Naive thymus-derived CD8-positive, alpha-beta T cell (primary cell): ENCODE results near the gene SLC25A22. TPM values are rescaled to one million over a fixed set of nuclear protein-coding genes. Genes with fewer than 3 reads are reported as not detected.
A peak's percentile ranks its signal among the peaks of the same experiment; 100 is the strongest.

Source experiments
- ATAC-seq, 2 donors: fragments of 150-1000 bp; cut with Tn5 transposase in 1 of 2; sonication (Bioruptor Pico), chemical (Tn5 transposase) in 1 of 2; 1 replicate in 1 of 2; 2 replicates in 1 of 2; pipeline ENCODE4 v1.10.0; 2021; ENCODE audit warnings: mild to moderate bottlenecking in 2 of 2, moderate library complexity in 2 of 2
- POLR2A ChIA-PET: fragments of 350-600 bp; sonication (Branson Sonifier 250); formaldehyde crosslinking; loops from one replicate; lab custom pipeline; 2021; ENCODE audit warnings: antibody characterized with exemption; lab: Charles Lee
- DNase-seq, 10 donors: peaks; one replicate each; pipeline versions ENCODE4 v3.0.0 to v3.0.0-alpha.2; 2020 to 2022
- H3K27ac Mint-ChIP-seq, 10 donors: one replicate each; pipeline ENCODE4 v1.8.0; 2020 to 2022; ENCODE audit warnings: mild to moderate bottlenecking in 10 of 10, mixed read lengths in 10 of 10, moderate library complexity in 4 of 10, inconsistent platforms in 1 of 10
- H3K27me3 Mint-ChIP-seq, 5 donors: one replicate each; pipeline ENCODE4 v1.8.0; 2021 to 2022; ENCODE audit warnings: mixed read lengths in 5 of 5
- H3K36me3 Mint-ChIP-seq, 3 donors: one replicate each; pipeline ENCODE4 v1.8.0; 2020 to 2022; ENCODE audit warnings: mixed read lengths in 3 of 3, mild to moderate bottlenecking in 2 of 3, inconsistent platforms in 1 of 3
- H3K4me1 Mint-ChIP-seq, 4 donors: one replicate each; pipeline ENCODE4 v1.8.0; 2021 to 2022; ENCODE audit warnings: mixed read lengths in 4 of 4
- H3K4me3 Mint-ChIP-seq, 10 donors: one replicate each; pipeline ENCODE4 v1.8.0; 2020 to 2022; ENCODE audit warnings: mild to moderate bottlenecking in 10 of 10, mixed read lengths in 10 of 10, moderate library complexity in 6 of 10, inconsistent platforms in 1 of 10
- H3K9me3 Mint-ChIP-seq, 9 donors: one replicate each; pipeline ENCODE4 v1.8.0; 2020 to 2022; ENCODE audit warnings: mixed read lengths in 9 of 9, mild to moderate bottlenecking in 3 of 9, inconsistent platforms in 1 of 9, moderate library complexity in 1 of 9
- polyA plus RNA-seq, 3 donors: library from polyadenylated mRNA; unstranded; fragments of 300-500 nt; fragmentation: Illumina TruSeq; gene quantifications; one replicate each; pipeline ENCODE4 v1.2.3, GENCODE V29; 2021
- total RNA-seq, 8 experiments: library from RNA in 2 of 8; stranded (reverse) in 2 of 8; gene quantifications; one replicate each; pipeline ENCODE4 v1.2.3 and lab custom pipeline; 2021 to 2026

SLC25A22 gene
- total and polyA plus RNA-seq, 5 experiments from 2014 or later, result 6.4 to 19.2 (median 16.4) TPM

DNA sequence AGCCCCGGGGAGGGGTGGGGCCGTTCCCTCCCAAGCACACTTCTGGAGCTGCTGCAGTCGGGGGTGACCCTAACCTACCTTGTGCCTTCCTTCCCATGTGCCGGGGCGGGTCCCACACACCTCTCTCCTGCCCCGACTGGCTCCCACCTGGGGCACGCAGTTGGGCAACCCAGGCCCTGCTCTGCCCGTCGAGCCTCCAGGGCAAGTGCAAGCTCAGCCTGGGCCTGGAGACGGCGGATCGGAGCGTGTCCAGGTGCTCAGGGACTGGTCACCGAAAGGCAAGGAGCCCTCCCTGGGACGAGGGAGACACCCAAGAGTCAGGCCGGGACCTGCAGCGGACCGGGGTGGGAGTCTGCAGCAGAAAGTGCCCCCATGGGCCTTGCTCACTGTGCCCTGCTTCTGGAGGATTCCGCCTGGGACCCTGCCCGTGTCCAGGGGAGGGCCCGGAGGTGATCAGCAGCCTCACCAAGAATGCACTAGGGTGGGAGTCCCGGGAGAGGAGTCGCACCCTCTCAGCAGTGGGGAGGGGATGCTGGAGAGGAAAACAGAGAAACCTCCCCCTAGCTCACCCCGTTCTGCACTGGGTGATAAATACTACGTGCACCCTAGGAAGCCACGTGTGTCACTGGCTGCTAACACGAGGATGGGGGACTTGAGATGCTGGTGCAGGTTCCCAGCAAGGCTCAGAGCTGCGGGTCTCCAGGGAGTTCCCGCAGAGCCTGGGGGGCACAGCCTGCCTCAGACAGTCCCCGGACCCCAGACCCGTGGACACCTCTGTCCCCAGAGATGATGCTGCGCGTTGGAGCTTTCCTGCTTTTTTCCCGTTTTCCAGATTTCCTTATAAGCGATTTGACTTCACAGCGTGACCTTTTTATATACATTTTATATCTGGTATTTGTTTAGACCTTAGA is 15.6 kb downstream of the SLC25A22 start:
- H3K4me3 Mint-ChIP-seq, result no peak overlapping the region
- no peaks in the 10 kb centered on the region for H3K9me3 Mint-ChIP-seq
- no peaks in the 10 kb centered on the region for H3K27me3 Mint-ChIP-seq
- H3K27ac Mint-ChIP-seq, result no peak overlapping the region
- ATAC-seq (no peak), DNase-seq (peak in 1 of 10 donors; percentile 2)
- peaks cover 5 to 28% (median 12%) of the 10 kb centered on the region in 4 donors for H3K4me1 Mint-ChIP-seq
- POLR2A ChIA-PET, result interaction anchor here (0.8 kb wide), 1 partner anchor 10 kb away, joined by 3 read pairs; no protein-coding TSS in a partner anchor
- H3K36me3 Mint-ChIP-seq, result peaks cover 0 to 4% (median 0%) of the 10 kb centered on the region in 3 donors

DNA sequence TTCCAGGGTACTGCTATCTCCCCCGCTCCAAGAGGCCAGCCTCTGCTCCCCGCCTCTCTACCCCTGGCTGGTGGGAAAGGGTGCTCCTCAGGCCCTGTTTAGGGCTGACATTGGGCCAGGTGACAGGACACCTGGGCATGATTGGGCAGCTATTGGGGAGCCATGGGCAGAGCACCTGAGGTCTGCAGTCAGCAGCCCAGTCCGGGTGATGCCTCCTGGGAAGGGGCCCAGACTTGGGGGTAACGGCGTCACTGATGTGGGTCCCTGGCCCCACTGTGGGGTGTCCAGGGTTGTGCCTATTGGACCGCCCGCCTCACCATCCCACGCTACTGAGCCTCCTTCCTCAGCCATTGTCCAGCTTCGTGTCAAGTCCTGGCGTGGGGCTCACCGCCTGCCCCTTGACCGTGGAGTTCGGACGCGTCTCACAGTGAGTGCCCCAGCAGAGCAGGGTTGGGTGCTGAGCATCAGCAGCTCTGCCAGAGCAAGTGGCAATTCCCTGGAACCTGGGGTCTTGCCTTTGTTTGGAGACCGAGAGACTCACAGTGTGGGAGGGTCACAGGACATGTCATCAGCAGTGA is 18.0 kb downstream of the SLC25A22 start:
- H3K27ac Mint-ChIP-seq, result peak overlapping the region in 1 of 10 donors; percentile 4
- no peaks in the 10 kb centered on the region for H3K9me3 Mint-ChIP-seq
- ATAC-seq (no peak), DNase-seq (no peak)
- peaks cover 8 to 34% (median 22%) of the 10 kb centered on the region in 4 donors for H3K4me1 Mint-ChIP-seq
- H3K36me3 Mint-ChIP-seq, result peaks cover 0 to 4% (median 0%) of the 10 kb centered on the region in 3 donors
- POLR2A ChIA-PET, result interaction anchor here (4.2 kb wide), 1 partner anchor 16 kb away, joined by 29 read pairs; no protein-coding TSS in a partner anchor
- H3K4me3 Mint-ChIP-seq, result peak overlapping the region in 4 of 10 donors; percentile 27 to 65 (median 42)
- H3K27me3 Mint-ChIP-seq, result no peaks in the 10 kb centered on the region

DNA sequence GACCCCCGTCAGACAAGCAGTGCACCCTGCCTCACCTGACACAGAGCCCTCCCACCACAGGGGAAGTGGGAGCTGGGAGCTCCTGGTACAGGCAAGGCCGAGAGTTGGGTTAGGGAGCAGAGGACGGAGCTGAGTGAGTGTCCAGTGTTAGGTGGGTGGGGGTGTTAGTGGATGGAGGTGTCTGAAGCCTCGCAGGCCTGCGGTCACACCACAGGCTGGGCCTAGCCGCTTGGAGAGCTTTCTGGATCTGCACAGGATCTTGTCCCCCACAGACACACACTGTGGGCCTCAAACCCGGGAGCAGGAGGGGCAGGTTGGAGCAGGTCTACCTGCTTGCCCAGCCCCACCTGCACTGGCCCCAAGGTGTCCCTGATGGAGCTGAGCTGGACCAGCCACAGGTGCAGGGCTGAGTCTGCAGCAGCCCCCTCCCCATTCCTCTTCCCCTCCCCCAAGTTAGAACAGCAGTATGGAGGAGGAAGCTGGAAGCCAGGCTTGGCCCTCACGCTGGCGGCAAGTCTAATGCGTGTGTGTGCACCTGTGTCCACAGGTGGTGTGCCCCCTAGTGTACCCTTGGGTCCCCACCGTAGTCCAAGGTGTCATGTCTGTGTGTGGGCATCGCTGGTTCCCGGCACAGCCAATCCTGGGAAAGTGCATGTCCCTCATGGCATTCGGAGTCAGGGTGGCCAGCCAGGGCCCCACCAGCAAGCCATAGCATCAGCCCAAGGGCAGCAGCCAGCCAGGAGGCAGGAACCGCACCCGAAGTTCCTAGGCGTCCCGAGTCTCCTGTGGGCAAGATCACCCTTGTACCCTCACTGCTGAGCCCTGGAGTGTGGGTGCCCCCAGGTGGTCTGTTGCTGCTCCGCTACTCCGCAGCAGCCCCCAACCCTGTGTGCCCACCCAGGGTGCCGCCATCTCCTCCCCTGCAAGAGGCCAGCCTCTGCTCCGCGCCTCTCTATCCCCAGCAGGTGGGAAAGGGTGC is 18.8 kb downstream of the SLC25A22 start:
- Mint-ChIP-seq H3K36me3 (peaks cover 0 to 4% (median 0%) of the 10 kb centered on the region in 3 donors), H3K4me3 (peak overlapping the region; percentile 13 to 77 (median 42)), H3K4me1 (peaks cover 8 to 41% (median 24%) of the 10 kb centered on the region in 4 donors), H3K9me3 (no peaks in the 10 kb centered on the region), H3K27me3 (no peaks in the 10 kb centered on the region), H3K27ac (peak overlapping the region in 5 of 10 donors; percentile 22 to 87 (median 69))
- ATAC-seq, result no peak
- DNase-seq, result no peak
- POLR2A ChIA-PET, result interaction anchor here (0.7 to 4.2 kb wide), 4 partner anchors 17 to 89 kb away, joined by 3 to 29 read pairs (median 8); partner anchors contain the start of gene RPLP2

DNA sequence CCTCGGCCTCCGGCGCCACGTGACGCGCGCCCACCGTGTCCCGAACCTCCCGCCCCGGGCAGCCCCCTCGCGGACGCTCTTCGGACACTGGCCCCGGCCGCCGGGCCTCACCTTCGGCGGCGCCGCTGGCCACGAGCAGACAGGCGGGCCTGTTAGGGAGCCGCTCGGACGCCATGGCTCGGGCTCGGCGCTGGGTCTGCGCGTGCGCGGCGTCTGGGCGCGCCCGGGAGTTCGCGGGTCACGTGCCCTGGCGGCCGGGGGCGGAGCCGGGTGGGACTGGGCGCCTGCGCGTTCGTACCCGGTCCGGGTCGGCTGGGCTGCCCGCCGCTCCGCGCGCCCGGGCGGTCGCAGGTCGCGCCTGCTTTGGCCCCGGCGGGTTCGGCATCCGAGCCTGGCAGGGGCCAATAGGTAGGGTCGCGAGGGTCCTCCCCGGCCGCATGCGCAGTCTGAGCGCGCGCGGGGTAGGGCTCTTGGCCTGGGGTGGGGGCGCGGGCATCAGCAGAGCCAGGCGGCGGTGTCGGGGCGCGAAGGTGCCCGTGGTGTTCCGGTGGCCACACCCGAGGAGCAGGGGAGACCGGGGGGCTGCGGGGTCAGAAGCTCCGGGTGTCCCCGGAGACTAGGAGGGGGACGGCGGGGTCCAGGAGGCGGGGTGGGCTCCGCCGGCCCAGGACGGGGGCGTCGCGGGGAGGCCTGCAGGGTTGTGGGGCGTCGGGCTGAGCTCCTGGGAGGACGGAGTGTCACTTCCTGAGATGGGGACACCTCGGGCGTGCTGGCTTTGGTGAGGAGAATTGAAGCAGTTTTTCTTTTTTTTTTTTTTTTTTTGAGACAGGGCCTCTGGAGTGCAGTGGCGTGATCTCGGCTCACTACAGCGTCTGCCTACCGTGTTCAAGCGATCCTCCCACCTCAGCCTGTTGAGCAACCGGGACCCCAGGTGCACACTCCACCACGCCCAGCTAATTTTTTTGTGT is 20.5 kb downstream of the SLC25A22 start, which contains the start of gene GATD1:
TSS of gene GATD1 (minus strand) at position 200 of the 968 bp plus-strand sequence. CDS start at position 175, 25 bp downstream.
- DNase-seq (peak; percentile 86 to 99 (median 93)), ATAC-seq (peak; percentile 86 to 89)
- Mint-ChIP-seq H3K4me3 (peak within 1 kb of the TSS; percentile 72 to 92 (median 82)), H3K27ac (peak within 1 kb of the TSS in 8 of 10 donors; percentile 43 to 90 (median 80)), H3K4me1 (peaks cover 5 to 42% (median 22%) of the 10 kb centered on the region in 4 donors), H3K36me3 (no peaks in the 10 kb centered on the region), H3K27me3 (no peaks in the 10 kb centered on the region), H3K9me3 (no peaks in the 10 kb centered on the region)
- POLR2A ChIA-PET, result interaction anchor here (0.7 to 4.2 kb wide), 13 partner anchors 9 to 201 kb away, joined by 3 to 29 read pairs (median 5); partner anchors contain the start of genes PHRF1, PNPLA2 and RPLP2

DNA sequence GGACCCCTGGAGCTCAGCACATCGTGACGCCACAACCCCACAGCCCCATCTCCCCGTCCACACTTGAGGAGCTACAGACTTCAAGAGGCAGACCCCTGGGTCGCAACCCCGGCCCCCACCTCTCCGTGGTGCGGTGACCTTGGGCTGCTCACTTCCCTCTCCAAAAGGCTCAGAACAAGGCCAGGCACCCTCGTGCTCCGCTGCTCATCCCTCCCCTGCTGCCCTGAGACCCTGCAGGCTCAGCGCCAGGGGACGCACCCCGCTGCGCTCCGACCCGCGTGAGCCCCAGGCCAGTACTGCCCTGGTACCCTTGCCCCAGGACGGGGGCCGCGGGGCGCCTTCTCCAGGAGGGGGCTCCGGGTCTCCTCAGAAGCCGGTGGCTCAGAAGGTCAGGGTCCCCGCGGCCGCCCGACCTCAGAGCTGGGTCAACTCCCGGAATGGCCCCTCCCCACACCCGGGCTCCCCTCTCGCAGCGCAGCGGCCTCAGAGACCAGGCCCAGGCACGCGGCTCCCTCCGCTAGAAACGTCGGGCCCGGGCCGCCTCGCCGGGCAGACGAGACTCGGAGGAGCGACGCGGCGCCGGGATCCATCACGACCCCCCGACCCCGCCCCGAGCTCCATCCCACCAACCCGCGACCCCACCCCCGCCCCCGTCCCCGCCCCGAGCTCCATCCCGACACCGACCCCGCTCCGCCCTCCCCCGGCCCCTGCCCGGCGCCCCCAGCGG is 21.4 kb downstream of the SLC25A22 start:
- POLR2A ChIA-PET, result interaction anchor here (0.9 to 4.2 kb wide), 9 partner anchors 9 to 200 kb away, joined by 3 to 29 read pairs (median 6); partner anchors contain the start of genes PHRF1, PNPLA2 and RPLP2
- peaks cover 5 to 41% (median 22%) of the 10 kb centered on the region in 4 donors for H3K4me1 Mint-ChIP-seq
- H3K27me3 Mint-ChIP-seq, result no peaks in the 10 kb centered on the region
- peak overlapping the region in 8 of 10 donors; percentile 43 to 88 (median 74) for H3K27ac Mint-ChIP-seq
- no peaks in the 10 kb centered on the region for H3K36me3 Mint-ChIP-seq
- DNase-seq (peak in 1 of 10 donors; percentile 28), ATAC-seq (peak; percentile 45 to 56)
- peak overlapping the region; percentile 69 to 91 (median 76) for H3K4me3 Mint-ChIP-seq
- H3K9me3 Mint-ChIP-seq, result no peaks in the 10 kb centered on the region

DNA sequence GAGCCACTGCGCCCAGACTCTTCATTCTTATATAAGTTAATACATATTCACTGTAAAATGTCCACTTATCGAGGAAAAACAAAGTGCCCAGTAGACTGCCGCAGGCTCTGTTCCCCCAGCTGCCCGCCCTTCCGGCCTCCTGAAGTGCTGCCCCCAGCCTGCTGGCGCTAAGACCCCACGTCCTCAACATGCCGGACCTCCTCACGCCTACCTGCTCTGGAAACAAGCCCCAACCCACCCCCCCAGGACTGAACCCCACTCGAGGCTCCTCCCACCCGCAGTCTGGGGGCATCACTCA is 21.9 kb downstream of the SLC25A22 start:
- DNase-seq, result no peak
- Mint-ChIP-seq H3K27ac (peak overlapping the region in 7 of 10 donors; percentile 43 to 87 (median 69)), H3K9me3 (no peaks in the 10 kb centered on the region)

DNA sequence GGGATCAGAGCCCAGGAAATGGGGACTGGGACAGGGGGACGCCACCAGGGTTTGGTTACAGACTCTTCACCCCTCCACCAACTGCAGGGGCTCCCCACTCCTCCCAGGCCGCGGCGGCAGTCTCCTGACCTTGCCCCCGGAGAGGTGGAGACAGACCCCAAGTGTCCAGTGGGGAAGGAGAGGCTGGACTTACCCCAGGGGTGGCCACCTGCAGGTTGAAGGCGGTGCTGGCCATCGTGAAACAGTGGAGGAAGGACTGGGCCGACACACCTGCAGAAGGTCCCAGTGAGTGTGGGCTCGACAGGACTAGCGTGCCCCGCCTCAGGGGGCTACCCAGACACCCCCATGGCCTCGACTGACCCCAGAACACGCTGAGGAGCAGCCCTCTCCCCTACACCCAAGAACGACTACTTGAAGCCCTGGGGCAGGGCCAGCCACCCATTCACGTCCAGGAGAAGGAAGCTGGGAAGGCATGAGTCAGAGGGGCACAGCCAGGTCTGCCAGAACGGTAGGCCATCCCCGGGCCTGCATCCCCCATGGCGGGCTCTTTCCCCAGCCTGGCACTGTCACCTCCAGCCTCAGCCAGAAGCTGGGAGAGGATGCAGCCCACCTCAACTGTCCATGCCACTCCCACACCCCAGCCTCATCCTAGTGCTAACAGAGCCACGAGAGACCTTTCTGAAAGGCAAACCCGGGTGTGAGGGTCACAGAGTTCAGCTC is 23.0 kb downstream of the SLC25A22 start:
- Mint-ChIP-seq H3K4me3 (peak overlapping the region; percentile 59 to 85 (median 70)), H3K9me3 (no peaks in the 10 kb centered on the region), H3K27me3 (no peaks in the 10 kb centered on the region), H3K36me3 (peaks cover 0 to 3% (median 0%) of the 10 kb centered on the region in 3 donors), H3K4me1 (peaks cover 5 to 35% (median 22%) of the 10 kb centered on the region in 4 donors), H3K27ac (peak overlapping the region in 3 of 10 donors; percentile 60 to 83 (median 74))
- DNase-seq (no peak), ATAC-seq (no peak)
- POLR2A ChIA-PET, result interaction anchor here (0.9 to 3.1 kb wide), 3 partner anchors 44 to 215 kb away, joined by 3 to 10 read pairs (median 3); partner anchors contain the start of genes LMNTD2 and PNPLA2

More for the DNA sequence above, 21.9 kb downstream of the SLC25A22 start:
- POLR2A ChIA-PET, result interaction anchor here (0.9 to 3.1 kb wide), 7 partner anchors 10 to 216 kb away, joined by 3 to 10 read pairs (median 4); partner anchors contain the start of genes LMNTD2, PHRF1 and PNPLA2
- peaks cover 5 to 37% (median 22%) of the 10 kb centered on the region in 4 donors for H3K4me1 Mint-ChIP-seq
- no peak for ATAC-seq
- H3K27me3 Mint-ChIP-seq, result no peaks in the 10 kb centered on the region
- H3K4me3 Mint-ChIP-seq, result peak overlapping the region; percentile 69 to 91 (median 76)
- H3K36me3 Mint-ChIP-seq, result no peaks in the 10 kb centered on the region

DNA sequence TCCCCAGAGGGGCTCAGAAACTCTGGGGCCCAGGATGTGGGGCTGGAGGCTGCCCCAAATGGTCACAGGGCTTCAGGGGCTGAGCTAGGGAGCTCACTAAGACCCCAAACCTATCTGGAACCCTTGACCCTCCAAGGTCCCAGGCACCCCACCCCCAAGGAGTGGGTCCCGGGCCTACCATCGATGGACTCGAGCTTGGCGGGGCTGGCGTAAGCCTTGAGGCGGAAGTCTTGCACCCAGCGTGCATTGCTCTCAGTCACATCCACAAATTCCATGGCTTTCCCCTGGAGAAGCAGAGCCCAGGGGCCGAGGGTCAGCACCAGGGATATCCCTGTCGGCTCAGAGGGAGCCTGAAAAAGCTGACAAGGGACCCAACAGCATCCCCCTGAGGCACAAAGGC is 24.3 kb downstream of the SLC25A22 start:
- Mint-ChIP-seq H3K4me3 (no peak overlapping the region), H3K36me3 (peaks cover 0 to 9% (median 0%) of the 10 kb centered on the region in 3 donors), H3K27me3 (no peaks in the 10 kb centered on the region), H3K27ac (no peak overlapping the region), H3K4me1 (peaks cover 5 to 28% (median 21%) of the 10 kb centered on the region in 4 donors), H3K9me3 (no peaks in the 10 kb centered on the region)
- POLR2A ChIA-PET, result no interaction called here
- ATAC-seq (no peak), DNase-seq (no peak)

DNA sequence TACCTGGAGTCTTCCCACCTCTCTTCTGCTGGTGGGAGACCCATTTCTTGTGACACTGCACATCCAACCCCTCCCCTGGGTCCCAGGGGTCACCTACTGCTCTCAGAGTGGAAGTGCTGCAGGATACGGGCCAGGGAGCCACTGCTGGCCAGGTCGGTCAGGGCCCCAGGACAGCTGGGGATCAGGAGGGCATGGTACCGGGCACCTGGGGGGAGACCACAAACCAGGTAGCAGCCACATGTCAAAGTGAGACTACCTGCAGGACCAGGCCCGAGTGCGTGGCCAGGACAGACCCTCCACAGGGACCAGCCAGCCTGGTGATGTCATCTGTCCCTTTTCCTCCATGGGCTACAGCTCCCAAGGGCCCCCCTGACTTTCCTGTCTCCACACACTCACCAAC is 24.7 kb downstream of the SLC25A22 start:
- no peak overlapping the region for H3K4me3 Mint-ChIP-seq
- POLR2A ChIA-PET, result no interaction called here
- H3K27ac Mint-ChIP-seq, result no peak overlapping the region
- ATAC-seq (no peak), DNase-seq (no peak)
- no peaks in the 10 kb centered on the region for H3K27me3 Mint-ChIP-seq
- H3K4me1 Mint-ChIP-seq, result peaks cover 5 to 27% (median 20%) of the 10 kb centered on the region in 4 donors
- peaks cover 0 to 9% (median 0%) of the 10 kb centered on the region in 3 donors for H3K36me3 Mint-ChIP-seq
- H3K9me3 Mint-ChIP-seq, result no peaks in the 10 kb centered on the region
